Stomach (tissue), 4 donors: Measurements from ENCODE around the gene SPACA9.

ENCODE experiments used
- EP300 ChIP-seq: sonication (generic); formaldehyde crosslinking; IDR thresholded peaks from one replicate; pipeline ENCODE4 v1.6.1; 2017; ENCODE audit warnings: antibody characterized with exemption
- POLR2A ChIP-seq, 4 donors: fragments of 450-650 bp; IDR thresholded peaks; one replicate each; pipeline ENCODE4 v1.6.1; 2016; ENCODE audit warnings: antibody characterized with exemption in 4 of 4, control low read depth in 2 of 4, mild to moderate bottlenecking in 1 of 4, moderate library complexity in 1 of 4
- TF ChIP-seq, protein P1 (sequence below), 7 experiments: fragments of 450-650 bp in 4 of 7; fragments of 200-600 bp in 3 of 7; sonication (generic) in 3 of 7; IDR thresholded peaks; one replicate each; pipeline ENCODE4 v1.5.1; 2016 to 2019; ENCODE audit warnings: antibody characterized with exemption in 7 of 7, control low read depth in 2 of 7, mild to moderate bottlenecking in 1 of 7

DNA sequence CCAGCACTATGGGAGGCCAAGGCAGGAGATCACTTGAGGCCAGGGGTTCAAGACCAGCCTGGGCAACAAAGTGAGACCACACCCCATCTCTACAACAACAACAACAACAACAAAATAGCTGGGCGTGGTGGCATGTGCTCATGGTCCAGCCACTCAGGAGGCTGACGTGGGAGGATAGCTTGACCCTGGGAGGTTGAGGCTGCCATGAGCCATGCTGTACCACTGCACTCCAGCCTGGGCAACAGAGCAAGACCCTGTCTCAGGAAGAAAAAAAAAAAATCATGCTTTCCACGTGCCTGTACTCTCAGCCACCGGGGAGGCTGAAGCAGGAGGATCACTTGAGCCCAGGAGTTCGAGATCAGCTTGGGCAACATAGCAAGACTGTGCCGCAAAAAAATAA lies 36.2 kb downstream of the SPACA9 start:
- TF ChIP-seq, protein P1, sequence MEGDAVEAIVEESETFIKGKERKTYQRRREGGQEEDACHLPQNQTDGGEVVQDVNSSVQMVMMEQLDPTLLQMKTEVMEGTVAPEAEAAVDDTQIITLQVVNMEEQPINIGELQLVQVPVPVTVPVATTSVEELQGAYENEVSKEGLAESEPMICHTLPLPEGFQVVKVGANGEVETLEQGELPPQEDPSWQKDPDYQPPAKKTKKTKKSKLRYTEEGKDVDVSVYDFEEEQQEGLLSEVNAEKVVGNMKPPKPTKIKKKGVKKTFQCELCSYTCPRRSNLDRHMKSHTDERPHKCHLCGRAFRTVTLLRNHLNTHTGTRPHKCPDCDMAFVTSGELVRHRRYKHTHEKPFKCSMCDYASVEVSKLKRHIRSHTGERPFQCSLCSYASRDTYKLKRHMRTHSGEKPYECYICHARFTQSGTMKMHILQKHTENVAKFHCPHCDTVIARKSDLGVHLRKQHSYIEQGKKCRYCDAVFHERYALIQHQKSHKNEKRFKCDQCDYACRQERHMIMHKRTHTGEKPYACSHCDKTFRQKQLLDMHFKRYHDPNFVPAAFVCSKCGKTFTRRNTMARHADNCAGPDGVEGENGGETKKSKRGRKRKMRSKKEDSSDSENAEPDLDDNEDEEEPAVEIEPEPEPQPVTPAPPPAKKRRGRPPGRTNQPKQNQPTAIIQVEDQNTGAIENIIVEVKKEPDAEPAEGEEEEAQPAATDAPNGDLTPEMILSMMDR (IDR thresholded peaks at IDR 0.05) = no peak
- TF ChIP-seq POLR2A (IDR thresholded peaks at IDR 0.05) = no peak
- no peak for TF ChIP-seq EP300
